ENCODE results near the gene H2BW1.
"Not testable (repeated sequence)": the region's sequence is repeated elsewhere in the genome, so short reads cannot be mapped to it uniquely, and the experiment has no call there.

Gene H2BW1

GRCh38 chrX:104008831-104009230 lies 4.7 kb downstream of the H2BW1 start:
- Histone ChIP-seq H3K9ac (ENCODE audit: low read depth in 1 of 2, low read length in 2 of 2) (no peak overlapping the region), H3K9me3 (ENCODE audit: control insufficient read depth in 2 of 2, low read length in 2 of 2) (no peaks in the 10 kb centered on the region), H3K27ac (ENCODE audit: low read depth in 2 of 2, low read length in 2 of 2) (no peak overlapping the region)

GRCh38 chrX:103999234-103999633 lies 14.3 kb downstream of the H2BW1 start:
- Histone ChIP-seq H3K9me3 (ENCODE audit: control insufficient read depth in 2 of 2, low read length in 2 of 2) (no peaks in the 10 kb centered on the region), H3K27ac (ENCODE audit: low read depth in 2 of 2, low read length in 2 of 2) (no peak overlapping the region), H3K4me3 (ENCODE audit: low read length in 2 of 2) (no peak overlapping the region), H3K4me1 (ENCODE audit: control insufficient read depth in 2 of 2, insufficient read depth in 2 of 2, low read length in 2 of 2) (no peaks in the 10 kb centered on the region), H3K36me3 (ENCODE audit: control insufficient read depth in 2 of 2, insufficient read depth in 2 of 2, low read length in 2 of 2) (no peaks in the 10 kb centered on the region), H3K27me3 (ENCODE audit: control insufficient read depth in 2 of 2, insufficient read depth in 2 of 2, low read length in 2 of 2) (peaks cover 0 to 14% of the 10 kb centered on the region in 2 donors), H3K9ac (ENCODE audit: low read depth in 1 of 2, low read length in 2 of 2) (no peak overlapping the region)

More at GRCh38 chrX:104008831-104009230, 4.7 kb downstream of the H2BW1 start:
- H3K36me3 ChIP-seq (ENCODE audit: control insufficient read depth in 2 of 2, insufficient read depth in 2 of 2, low read length in 2 of 2) = no peaks in the 10 kb centered on the region
- H3K4me3 ChIP-seq (ENCODE audit: low read length in 2 of 2) = no peak overlapping the region
- no peaks in the 10 kb centered on the region for H3K4me1 ChIP-seq (ENCODE audit: control insufficient read depth in 2 of 2, insufficient read depth in 2 of 2, low read length in 2 of 2)
- peaks cover 3% of the 10 kb centered on the region in 2 donors for H3K27me3 ChIP-seq (ENCODE audit: control insufficient read depth in 2 of 2, insufficient read depth in 2 of 2, low read length in 2 of 2)

- H3K9ac ChIP-seq (ENCODE audit: low read depth in 1 of 2, low read length in 2 of 2); H3K4me1 ChIP-seq (ENCODE audit: control insufficient read depth in 2 of 2, insufficient read depth in 2 of 2, low read length in 2 of 2); H3K27me3 ChIP-seq (ENCODE audit: control insufficient read depth in 2 of 2, insufficient read depth in 2 of 2, low read length in 2 of 2); H3K9me3 ChIP-seq (ENCODE audit: control insufficient read depth in 2 of 2, low read length in 2 of 2); H3K36me3 ChIP-seq (ENCODE audit: control insufficient read depth in 2 of 2, insufficient read depth in 2 of 2, low read length in 2 of 2); H3K27ac ChIP-seq (ENCODE audit: low read depth in 2 of 2, low read length in 2 of 2); H3K4me3 ChIP-seq (ENCODE audit: low read length in 2 of 2): not testable (repeated sequence)
Measured at GRCh38 chrX:103983508-103983907, 30.0 kb downstream of the H2BW1 start.

- H3K4me3 ChIP-seq (ENCODE audit: low read length in 2 of 2); H3K27ac ChIP-seq (ENCODE audit: low read depth in 2 of 2, low read length in 2 of 2): not testable (repeated sequence)
Measured at GRCh38 chrX:103962411-103963278, 50.9 kb downstream of the H2BW1 start, which contains the start of gene TMSB15B. TSS of gene TMSB15B (plus strand) at chrX:103962627.

More at GRCh38 chrX:103962411-103963278, 50.9 kb downstream of the H2BW1 start, which contains the start of gene TMSB15B:
- H3K27me3 ChIP-seq (ENCODE audit: control insufficient read depth in 2 of 2, insufficient read depth in 2 of 2, low read length in 2 of 2); H3K36me3 ChIP-seq (ENCODE audit: control insufficient read depth in 2 of 2, insufficient read depth in 2 of 2, low read length in 2 of 2); H3K4me1 ChIP-seq (ENCODE audit: control insufficient read depth in 2 of 2, insufficient read depth in 2 of 2, low read length in 2 of 2); H3K9ac ChIP-seq (ENCODE audit: low read depth in 1 of 2, low read length in 2 of 2); H3K9me3 ChIP-seq (ENCODE audit: control insufficient read depth in 2 of 2, low read length in 2 of 2): not testable (repeated sequence)
